SK-N-SH (cell line): ENCODE results near the gene VCP. TPM values are rescaled to one million over a fixed set of nuclear protein-coding genes. Genes with fewer than 3 reads are reported as not detected.

Experiments used
- CTCF ChIA-PET: fragments of 300-600, 350-600 bp; formaldehyde crosslinking; extraction: SDS; loops from one replicate; lab custom pipeline; 2021; lab: Yijun Ruan, JAX
- POLR2A ChIA-PET: fragments of 350-600 bp; sonication (Branson Sonifier 250); formaldehyde crosslinking; extraction: SDS; loops from one replicate; lab custom pipeline; 2020; ENCODE audit warnings: antibody characterized with exemption, inconsistent platforms; lab: Yijun Ruan, JAX
- DNase-seq: peaks from one replicate; pipeline ENCODE4 v3.0.0; 2012
- H2AFZ ChIP-seq: fragments of 200-600 bp; sonication (generic); 2 replicates; pipeline ENCODE4 v1.8.1; 2016; ENCODE audit warnings: antibody characterized with exemption, mild to moderate bottlenecking, low read depth
- H3F3A ChIP-seq: fragments of 200-600 bp; sonication (generic); replicated peaks from 2 replicates; pipeline ENCODE3; 2016; ENCODE audit warnings: antibody characterized with exemption, mild to moderate bottlenecking; ENCODE audit not compliant: insufficient read depth
- H3K27ac ChIP-seq, 2 experiments: fragments of 200-500 bp in 1 of 2; fragments of 200-600 bp in 1 of 2; sonication (Bioruptor generic) in 1 of 2; sonication (generic), shearing (Covaris generic) in 1 of 2; 2 replicates each; pipeline versions ENCODE4 v1.5.1 to v1.6.1; 2014 to 2016; ENCODE audit warnings: low read depth in 2 of 2, inconsistent platforms in 1 of 2, low read length in 1 of 2, mild to moderate bottlenecking in 1 of 2, mixed read lengths in 1 of 2
- H3K27me3 ChIP-seq: fragments of 200-600 bp; sonication (generic), shearing (Covaris generic); 2 replicates; pipeline ENCODE4 v1.6.1; 2016; ENCODE audit warnings: mixed run types; ENCODE audit not compliant: insufficient read depth
- H3K36me3 ChIP-seq, 2 experiments: fragments of 200-500 bp in 1 of 2; fragments of 200-600 bp in 1 of 2; sonication (Bioruptor generic) in 1 of 2; sonication (generic) in 1 of 2; replicated peaks in 1 of 2; 2 replicates each; pipeline versions ENCODE3 to v1.5.1; 2014 to 2016; ENCODE audit warnings: low read length in 1 of 2, mild to moderate bottlenecking in 1 of 2; ENCODE audit not compliant: insufficient read depth in 2 of 2, control insufficient read depth in 1 of 2
- H3K4me1 ChIP-seq, 2 experiments: fragments of 200-500 bp in 1 of 2; fragments of 200-600 bp in 1 of 2; sonication (Bioruptor generic) in 1 of 2; sonication (generic), shearing (Covaris generic) in 1 of 2; 2 replicates each; pipeline versions ENCODE4 v1.5.1 to v1.6.1; 2014 to 2016; ENCODE audit warnings: low read depth in 1 of 2, low read length in 1 of 2, mixed run types in 1 of 2; ENCODE audit not compliant: insufficient read depth in 2 of 2, control insufficient read depth in 1 of 2
- H3K4me2 ChIP-seq: fragments of 200-600 bp; sonication (generic), shearing (Covaris generic); 2 replicates; pipeline ENCODE4 v1.6.1; 2017; ENCODE audit warnings: mixed run types
- H3K4me3 ChIP-seq, 2 experiments: fragments of 200-500 bp in 1 of 2; fragments of 200-600 bp in 1 of 2; sonication (Bioruptor generic) in 1 of 2; sonication (generic), shearing (Covaris generic) in 1 of 2; 2 replicates each; pipeline versions ENCODE4 v1.5.1 to v1.8.1; 2014 to 2016; ENCODE audit warnings: low read depth in 2 of 2, inconsistent platforms in 1 of 2, low read length in 1 of 2, mild to moderate bottlenecking in 1 of 2, mixed read lengths in 1 of 2, moderate library complexity in 1 of 2
- H3K79me2 ChIP-seq: fragments of 200-600 bp; sonication (generic); 2 replicates; pipeline ENCODE4 v1.8.1; 2017; ENCODE audit warnings: mild to moderate bottlenecking; ENCODE audit not compliant: insufficient read depth
- H3K9ac ChIP-seq: fragments of 200-600 bp; sonication (generic); 2 replicates; pipeline ENCODE4 v1.6.1; 2017; ENCODE audit warnings: mixed run types
- H3K9me2 ChIP-seq: fragments of 200-600 bp; sonication (generic); 2 replicates; pipeline ENCODE4 v1.6.1; 2017; ENCODE audit warnings: mixed run types
- H3K9me3 ChIP-seq: fragments of 200-600 bp; sonication (generic); 2 replicates; pipeline ENCODE4 v1.6.1; 2017; ENCODE audit warnings: mixed run types, mild to moderate bottlenecking, moderate library complexity
- H4K20me1 ChIP-seq: fragments of 200-600 bp; sonication (generic); 2 replicates; pipeline ENCODE4 v1.6.1; 2017; ENCODE audit warnings: mild to moderate bottlenecking, mixed run types; ENCODE audit not compliant: insufficient read depth
- CHD2 ChIP-seq: fragments of 150-350 bp; IDR thresholded peaks from 2 replicates; pipeline ENCODE4 v1.6.1; 2018; ENCODE audit warnings: low read length; ENCODE audit not compliant: partially characterized antibody
- CTCF ChIP-seq: fragments of 200-600 bp; sonication (generic); IDR thresholded peaks from 2 replicates; pipeline ENCODE4 v1.6.1; 2017; ENCODE audit warnings: antibody characterized with exemption, mild to moderate bottlenecking, moderate library complexity
- EP300 ChIP-seq, 2 experiments: IDR thresholded peaks; 2 replicates each; pipeline versions ENCODE4 v1.4.0 to v1.6.1; 2012; ENCODE audit warnings: borderline replicate concordance in 1 of 2, low read depth in 1 of 2, low read length in 1 of 2
- FOXJ3 ChIP-seq: sonication (generic); formaldehyde crosslinking; IDR thresholded peaks from 2 replicates; pipeline ENCODE4 v1.5.1; 2020; ENCODE audit warnings: mild to moderate bottlenecking, missing genetic modification reagents
- FOXM1 ChIP-seq: IDR thresholded peaks from 2 replicates; pipeline ENCODE4 v1.4.0; 2012; ENCODE audit warnings: low read depth, mild to moderate bottlenecking
- GABPA ChIP-seq: IDR thresholded peaks from 2 replicates; pipeline ENCODE4 v1.4.0; 2012; ENCODE audit warnings: low read depth, mild to moderate bottlenecking
- GATA2 ChIP-seq: sonication (generic); formaldehyde crosslinking; IDR thresholded peaks from 2 replicates; pipeline ENCODE4 v1.5.0; 2020; ENCODE audit warnings: mild to moderate bottlenecking, missing genetic modification reagents
- IRF3 ChIP-seq: fragments of 150-350 bp; IDR thresholded peaks from 2 replicates; pipeline ENCODE4 v1.6.1; 2016; ENCODE audit warnings: mild to moderate bottlenecking, low read depth, low read length
- MAX ChIP-seq: IDR thresholded peaks from 2 replicates; pipeline ENCODE4 v1.4.0; 2012; ENCODE audit warnings: low read depth
- MEF2A ChIP-seq: IDR thresholded peaks from 2 replicates; pipeline ENCODE4 v1.4.0; 2012; ENCODE audit warnings: low read depth, borderline replicate concordance
- MXI1 ChIP-seq: IDR thresholded peaks from 2 replicates; pipeline ENCODE4 v1.6.1; 2012; ENCODE audit warnings: mild to moderate bottlenecking, low read depth, low read length, improper control_type of control experiment
- NFIC ChIP-seq: IDR thresholded peaks from 2 replicates; pipeline ENCODE4 v1.4.0; 2012; ENCODE audit warnings: borderline replicate concordance
- NRF1 ChIP-seq: IDR thresholded peaks from 2 replicates; pipeline ENCODE4 v1.6.1; 2012; ENCODE audit warnings: low read depth, mild to moderate bottlenecking, low read length
- PBX3 ChIP-seq: IDR thresholded peaks from 2 replicates; pipeline ENCODE4; 2012
- POLR2AphosphoS5 ChIP-seq: IDR thresholded peaks from 2 replicates; pipeline ENCODE4 v1.6.1; 2012; ENCODE audit warnings: low read depth, low read length
- RAD21 ChIP-seq: IDR thresholded peaks from 2 replicates; pipeline ENCODE4 v1.6.1; 2012; ENCODE audit warnings: mild to moderate bottlenecking, low read length
- RCOR1 ChIP-seq: fragments of 150-350 bp; IDR thresholded peaks from 2 replicates; pipeline ENCODE4 v1.6.1; 2017; ENCODE audit warnings: antibody characterized with exemption, low read length
- RFX5 ChIP-seq: IDR thresholded peaks from 2 replicates; pipeline ENCODE4 v1.6.1; 2012; ENCODE audit warnings: mild to moderate bottlenecking, improper control_type of control experiment, low read length
- SIN3A ChIP-seq: IDR thresholded peaks from 2 replicates; pipeline ENCODE4 v1.6.1; 2012; ENCODE audit warnings: low read depth, mild to moderate bottlenecking, low read length, moderate library complexity, borderline replicate concordance
- TAF1 ChIP-seq: IDR thresholded peaks from 2 replicates; pipeline ENCODE4 v1.6.1; 2012; ENCODE audit warnings: low read depth, mild to moderate bottlenecking, low read length, moderate library complexity, borderline replicate concordance
- TCF12 ChIP-seq: IDR thresholded peaks from 2 replicates; pipeline ENCODE4 v1.4.0; 2012
- TEAD4 ChIP-seq: IDR thresholded peaks from 2 replicates; pipeline ENCODE4 v1.4.0; 2012; ENCODE audit warnings: mild to moderate bottlenecking, borderline replicate concordance; ENCODE audit not compliant: insufficient read depth
- YY1 ChIP-seq: IDR thresholded peaks from 2 replicates; pipeline ENCODE4 v1.4.0; 2012; ENCODE audit warnings: low read depth, mild to moderate bottlenecking
- ZBTB33 ChIP-seq: IDR thresholded peaks from 2 replicates; pipeline ENCODE4 v1.4.0; 2012; ENCODE audit warnings: low read depth, borderline replicate concordance
- WGBS: methylation state at CpG from one replicate; pipeline ENCODE4 v1.1.6; 2017; ENCODE audit warnings: low lambda C conversion rate; 5-methylcytosine and 5-hydroxymethylcytosine counted together
- polyA plus RNA-seq, 3 experiments: library from polyadenylated mRNA; depleted of rRNA; stranded (reverse); fragments of >200 nt; gene quantifications; 2 replicates each; pipeline ENCODE4 v1.2.3, GENCODE V29; 2012

Gene VCP
- polyA plus RNA-seq, 1 of the 3 experiments (the other 2 are of a cell fraction): 238 TPM

GRCh38 chr9:35102769-35103659 is 30.6 kb upstream of the VCP start, which contains the start of gene STOML2:
Gene STOML2, minus strand, starts transcription at chr9:35103131. Its CDS starts 37 bp downstream, at chr9:35103094.
- peaks cover 22% of the 10 kb centered on the region for H3K79me2 ChIP-seq
- POLR2A ChIA-PET: interaction anchor here (0.6 to 4.0 kb wide), 5 partner anchors 9 to 31 kb away, joined by 4 to 35 read pairs (median 12); partner anchors contain the start of genes ATOSB, FANCG and VCP
- peak; percentile 75 for TF ChIP-seq CHD2
- no peak for TF ChIP-seq NRF1
- peak; percentile 74 for TF ChIP-seq POLR2AphosphoS5
- no peak; a peak in 1 of 4 replicates for TF ChIP-seq EP300 (IDR thresholded peaks at IDR 0.05; ENCODE audit: borderline replicate concordance in 1 of 2, low read depth in 1 of 2, low read length in 1 of 2)
- no peak for TF ChIP-seq GATA2 (CRISPR knock-in tag)
- peak; percentile 92 for TF ChIP-seq SIN3A
- peak; percentile 40; the same call in 1 of the 2 replicates for TF ChIP-seq TCF12
- peak; percentile 90 for TF ChIP-seq MXI1
- TF ChIP-seq ZBTB33: peak; percentile 40; the same call in 1 of the 2 replicates
- TF ChIP-seq IRF3: peak; percentile 24; the same call in 1 of the 2 replicates
- TF ChIP-seq FOXM1: no peak
- TF ChIP-seq MAX: peak; percentile 90; the same call in 1 of the 2 replicates
- no peak for TF ChIP-seq NFIC
- TF ChIP-seq PBX3: 0 out of 2 replicates have a peak, but pooled peaks have one; percentile 7
- TF ChIP-seq RCOR1: peak; percentile 20; the same call in 1 of the 2 replicates
- TF ChIP-seq CTCF: no peak
- no peak for TF ChIP-seq RAD21
- TF ChIP-seq TAF1: peak; percentile 92
- TF ChIP-seq YY1: peak; percentile 61; the same call in 1 of the 2 replicates
- no peak for TF ChIP-seq FOXJ3 (CRISPR knock-in tag)
- TF ChIP-seq RFX5: peak; percentile 88
- peak; percentile 99 for TF ChIP-seq GABPA
- TF ChIP-seq TEAD4: no peak
- TF ChIP-seq MEF2A: no peak

More at GRCh38 chr9:35102769-35103659, 30.6 kb upstream of the VCP start, which contains the start of gene STOML2:
- peak within 1 kb of the TSS; percentile 75 to 84 for H3K4me3 ChIP-seq
- no peaks in the 10 kb centered on the region for H3K9me2 ChIP-seq
- H4K20me1 ChIP-seq: no peaks in the 10 kb centered on the region
- H3K9ac ChIP-seq: peak within 1 kb of the TSS; percentile 87
- no peaks in the 10 kb centered on the region for H3K9me3 ChIP-seq
- H3K36me3 ChIP-seq: peaks cover 36 to 60% of the 10 kb centered on the region in 2 experiments
- peaks cover 15 to 25% of the 10 kb centered on the region in 2 experiments; a peak in 3 of 4 replicates for H3K4me1 ChIP-seq
- H3F3A ChIP-seq: peaks cover 21% of the 10 kb centered on the region
- H3K4me2 ChIP-seq: peak within 1 kb of the TSS; percentile 93
- WGBS: 2% methylated on average over 35 of the region's 57 CpGs
- CTCF ChIA-PET: interaction anchor here (0.8 to 3.7 kb wide), 12 partner anchors 8 to 501 kb away, joined by 3 to 12 read pairs (median 4); partner anchors contain the start of gene ATOSB
- peak within 1 kb of the TSS; percentile 81 for H2AFZ ChIP-seq
- H3K27ac ChIP-seq: peak within 1 kb of the TSS; percentile 86 to 94
- H3K27me3 ChIP-seq: no peaks in the 10 kb centered on the region
- DNase-seq: peak; percentile 96
